Measurements from ENCODE around the gene ICA1. TPM values are rescaled to one million over a fixed set of nuclear protein-coding genes. Genes with fewer than 3 reads are reported as not detected.

Gene ICA1
- total RNA-seq, 1 donor from 2014 or later = 10.5 TPM

DNA sequence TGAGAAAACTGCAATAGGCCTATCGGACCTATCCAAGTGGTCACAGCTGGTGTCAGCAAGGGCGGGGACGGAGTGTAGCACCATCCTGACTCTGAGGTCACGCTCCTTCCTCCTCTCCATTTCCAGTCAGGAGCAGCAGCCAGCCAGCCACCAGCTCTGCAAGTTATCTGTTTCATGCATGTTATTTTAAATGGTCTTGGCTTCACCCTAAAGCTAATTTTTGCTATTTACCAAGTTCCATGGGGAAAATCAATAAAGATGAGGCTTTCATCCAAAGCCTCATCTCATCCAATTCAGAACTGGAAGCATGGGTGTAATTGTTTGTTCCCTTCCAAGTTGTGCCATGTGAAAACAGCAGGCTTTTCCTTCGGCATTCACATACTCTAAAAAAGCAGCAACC, 49.3 kb downstream of the ICA1 start:
- DNase-seq (ENCODE audit: low read depth) (no peak), FAIRE-seq (no peak)
- Histone ChIP-seq H3K4me3 (ENCODE audit: low read depth, low read length) (no peak overlapping the region), H3K27me3 (ENCODE audit: control insufficient read depth, insufficient read depth, low read length) (no peaks in the 10 kb centered on the region), H3K36me3 (ENCODE audit: control insufficient read depth, insufficient read depth, low read length) (no peaks in the 10 kb centered on the region)
- no peak for TF ChIP-seq CTCF (IDR thresholded peaks at IDR 0.05; ENCODE audit: insufficient read depth, low read length, severe bottlenecking)

DNA sequence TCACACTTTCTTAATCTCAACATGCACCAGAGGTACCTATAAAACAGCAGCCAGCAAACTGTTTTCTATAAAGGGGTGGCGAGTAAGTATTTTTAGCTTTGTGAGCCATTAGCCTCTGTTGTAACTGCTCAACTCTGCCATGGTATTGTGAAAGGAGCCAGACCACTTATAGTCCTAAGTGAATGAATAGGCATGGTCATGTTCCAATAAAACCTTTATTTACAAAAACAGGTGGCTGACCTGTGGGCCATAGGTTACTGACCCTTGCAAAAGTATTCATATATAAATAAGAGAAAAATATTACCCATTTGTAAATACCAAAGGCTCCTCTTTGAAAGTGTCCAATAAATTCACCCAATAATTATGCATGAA, 50.3 kb downstream of the ICA1 start:
- no peaks in the 10 kb centered on the region for H3K27me3 ChIP-seq (ENCODE audit: control insufficient read depth, insufficient read depth, low read length)
- DNase-seq (ENCODE audit: low read depth) (no peak), FAIRE-seq (no peak)
- no peaks in the 10 kb centered on the region for H3K36me3 ChIP-seq (ENCODE audit: control insufficient read depth, insufficient read depth, low read length)
- no peak overlapping the region for H3K4me3 ChIP-seq (ENCODE audit: low read depth, low read length)
- no peak for TF ChIP-seq CTCF (IDR thresholded peaks at IDR 0.05; ENCODE audit: insufficient read depth, low read length, severe bottlenecking)

- no peaks in the 10 kb centered on the region for H3K36me3 ChIP-seq (ENCODE audit: control insufficient read depth, insufficient read depth, low read length)
- H3K27me3 ChIP-seq (ENCODE audit: control insufficient read depth, insufficient read depth, low read length) = no peaks in the 10 kb centered on the region
- no peak overlapping the region for H3K4me3 ChIP-seq (ENCODE audit: low read depth, low read length)
- DNase-seq (ENCODE audit: low read depth) (no peak), FAIRE-seq (peak; percentile 18)
- TF ChIP-seq CTCF (IDR thresholded peaks at IDR 0.05; ENCODE audit: insufficient read depth, low read length, severe bottlenecking) = no peak
Observed at GRCh38 chr7:8210845-8211724, 50.9 kb downstream of the ICA1 start.

DNA sequence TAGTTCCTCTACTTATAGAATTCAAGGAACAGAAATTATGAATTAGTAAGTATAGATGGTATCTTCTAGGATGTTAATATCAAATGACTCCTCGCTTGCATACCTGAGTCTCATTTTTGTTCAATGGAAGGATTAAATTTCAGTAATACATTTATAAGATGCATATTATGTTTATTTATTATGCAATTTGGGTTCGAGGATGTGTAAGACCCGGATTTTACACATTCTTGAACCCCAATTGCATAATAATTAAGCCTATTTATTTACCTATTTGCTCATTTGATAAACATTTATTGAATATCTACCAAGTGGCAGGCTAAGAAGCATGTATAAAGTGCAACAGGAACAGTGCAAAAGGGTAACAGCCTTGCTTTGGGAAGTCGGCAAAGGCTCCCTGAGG, 52.6 kb downstream of the ICA1 start:
- no peak for DNase-seq (ENCODE audit: low read depth)
- no peak for TF ChIP-seq CTCF (IDR thresholded peaks at IDR 0.05; ENCODE audit: insufficient read depth, low read length, severe bottlenecking)
- Histone ChIP-seq H3K36me3 (ENCODE audit: control insufficient read depth, insufficient read depth, low read length) (no peaks in the 10 kb centered on the region), H3K27me3 (ENCODE audit: control insufficient read depth, insufficient read depth, low read length) (no peaks in the 10 kb centered on the region), H3K4me3 (ENCODE audit: low read depth, low read length) (no peak overlapping the region)
- FAIRE-seq = no peak

DNA sequence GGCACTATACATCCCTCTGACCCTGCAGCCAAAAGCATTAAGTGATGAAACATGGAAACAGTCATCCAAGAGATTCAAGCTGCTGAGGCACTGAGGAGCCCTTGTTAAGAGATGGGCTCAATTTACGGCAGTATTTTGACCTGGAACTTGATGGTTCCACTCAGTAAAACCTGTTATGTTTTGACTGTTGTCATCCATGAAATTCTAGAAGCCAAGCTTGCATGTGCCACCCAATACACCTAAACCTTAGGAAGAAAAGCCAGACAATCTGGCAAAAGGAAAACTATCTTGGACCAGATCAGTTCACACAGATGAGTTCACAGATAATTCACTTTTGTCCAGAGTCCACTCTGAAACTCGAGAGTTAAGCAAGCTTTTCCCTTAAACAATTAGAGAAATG, 53.2 kb downstream of the ICA1 start:
- DNase-seq (ENCODE audit: low read depth) (no peak), FAIRE-seq (peak; percentile 23)
- H3K4me3 ChIP-seq (ENCODE audit: low read depth, low read length) = no peak overlapping the region

More for the DNA sequence above, 53.2 kb downstream of the ICA1 start:
- H3K36me3 ChIP-seq (ENCODE audit: control insufficient read depth, insufficient read depth, low read length) = no peaks in the 10 kb centered on the region
- H3K27me3 ChIP-seq (ENCODE audit: control insufficient read depth, insufficient read depth, low read length) = no peaks in the 10 kb centered on the region
- TF ChIP-seq CTCF (IDR thresholded peaks at IDR 0.05; ENCODE audit: insufficient read depth, low read length, severe bottlenecking) = no peak
